KMS-11 (cell line): ENCODE measurements around the gene CEP104.
"Not testable (repeated sequence)": the region's sequence is repeated elsewhere in the genome, so short reads cannot be mapped to it uniquely, and the experiment has no call there.

Source experiments
- H2AFZ ChIP-seq: fragments of 200-600 bp; sonication (generic); 2 replicates; pipeline ENCODE4 v1.6.1; 2016; ENCODE audit warnings: antibody characterized with exemption, mixed run types, low read depth
- H3K27ac ChIP-seq: fragments of 200-600 bp; sonication (generic); 2 replicates; pipeline ENCODE4 v1.6.1; 2016; ENCODE audit warnings: mild to moderate bottlenecking, mixed run types
- H3K27me3 ChIP-seq: fragments of 200-600 bp; sonication (generic); 2 replicates; pipeline ENCODE4 v1.6.1; 2017; ENCODE audit warnings: mild to moderate bottlenecking, low read depth, mixed run types, moderate library complexity; ENCODE audit not compliant: insufficient read depth
- H3K36me3 ChIP-seq: fragments of 200-600 bp; sonication (generic); 2 replicates; pipeline ENCODE4 v1.6.1; 2017; ENCODE audit warnings: mild to moderate bottlenecking, mixed run types; ENCODE audit not compliant: insufficient read depth
- H3K4me1 ChIP-seq: fragments of 200-600 bp; sonication (generic); 2 replicates; pipeline ENCODE4 v1.6.1; 2016; ENCODE audit warnings: mild to moderate bottlenecking, low read depth, mixed run types; ENCODE audit not compliant: poor library complexity, severe bottlenecking
- H3K4me2 ChIP-seq: fragments of 200-600 bp; sonication (generic); 2 replicates; pipeline ENCODE4 v1.7.0; 2016; ENCODE audit warnings: mild to moderate bottlenecking, mixed run types
- H3K4me3 ChIP-seq: fragments of 200-600 bp; sonication (generic); IDR thresholded peaks from 2 replicates; pipeline ENCODE4 v1.6.1; 2017; ENCODE audit warnings: low read depth, low read length, mixed read lengths; ENCODE audit not compliant: insufficient read depth
- H3K79me2 ChIP-seq: fragments of 200-600 bp; sonication (generic); 2 replicates; pipeline ENCODE4 v1.6.1; 2016; ENCODE audit warnings: low read depth, mixed run types; ENCODE audit not compliant: insufficient read depth
- H3K9ac ChIP-seq: fragments of 200-600 bp; sonication (generic); 2 replicates; pipeline ENCODE4 v1.6.1; 2016; ENCODE audit warnings: mild to moderate bottlenecking, mixed run types
- H4K20me1 ChIP-seq: fragments of 200-600 bp; sonication (generic); 2 replicates; pipeline ENCODE4 v1.6.1; 2016; ENCODE audit warnings: mild to moderate bottlenecking, mixed run types; ENCODE audit not compliant: insufficient read depth
- CTCF ChIP-seq: fragments of 200-600 bp; sonication (generic); conservative IDR thresholded peaks from 2 replicates; pipeline ENCODE4 v1.6.1; 2017; ENCODE audit warnings: low read depth, mild to moderate bottlenecking, antibody characterized with exemption, low read length, moderate library complexity, mixed read lengths

CEP104 gene

GRCh38 chr1:3807769-3808168 lies 49.2 kb downstream of the CEP104 start:
- Histone ChIP-seq H3K9ac (no peak overlapping the region), H3K27ac (no peak overlapping the region), H3K4me2 (no peak overlapping the region), H2AFZ (no peak overlapping the region), H3K36me3 (no peaks in the 10 kb centered on the region), H3K27me3 (peaks cover 32% of the 10 kb centered on the region), H4K20me1 (no peaks in the 10 kb centered on the region), H3K79me2 (no peaks in the 10 kb centered on the region), H3K4me3 (no peak overlapping the region), H3K4me1 (no peaks in the 10 kb centered on the region)
- no peak for TF ChIP-seq CTCF

GRCh38 chr1:3805038-3805437 lies 52.0 kb downstream of the CEP104 start:
- no peak overlapping the region for H3K27ac ChIP-seq
- H3K4me3 ChIP-seq, result no peak overlapping the region
- TF ChIP-seq CTCF, result no peak
- no peaks in the 10 kb centered on the region for H4K20me1 ChIP-seq
- no peaks in the 10 kb centered on the region for H3K79me2 ChIP-seq
- H3K36me3 ChIP-seq, result no peaks in the 10 kb centered on the region
- H3K27me3 ChIP-seq, result peaks cover 50% of the 10 kb centered on the region
- no peak overlapping the region for H3K9ac ChIP-seq
- H2AFZ ChIP-seq, result no peak overlapping the region
- H3K4me1 ChIP-seq, result no peaks in the 10 kb centered on the region
- no peak overlapping the region for H3K4me2 ChIP-seq

- H3K36me3 ChIP-seq, H4K20me1 ChIP-seq, H3K27ac ChIP-seq, H3K4me3 ChIP-seq, H3K79me2 ChIP-seq, H3K4me2 ChIP-seq, H3K4me1 ChIP-seq, H3K9ac ChIP-seq, H2AFZ ChIP-seq: not testable (repeated sequence)
- peaks cover 55% of the 10 kb centered on the region for H3K27me3 ChIP-seq
Observed at GRCh38 chr1:3804627-3804944, 52.4 kb downstream of the CEP104 start.

GRCh38 chr1:3803905-3804626 lies 52.9 kb downstream of the CEP104 start:
- no peak overlapping the region for H2AFZ ChIP-seq
- no peak overlapping the region for H3K4me2 ChIP-seq

GRCh38 chr1:3800795-3801194 lies 56.2 kb downstream of the CEP104 start:
- H4K20me1 ChIP-seq, H3K4me1 ChIP-seq, H2AFZ ChIP-seq, H3K9ac ChIP-seq, H3K36me3 ChIP-seq, H3K4me3 ChIP-seq, H3K27ac ChIP-seq, H3K4me2 ChIP-seq, H3K79me2 ChIP-seq: not testable (repeated sequence)
- H3K27me3 ChIP-seq, result peaks cover 57% of the 10 kb centered on the region

More at GRCh38 chr1:3803905-3804626, 52.9 kb downstream of the CEP104 start:
- H3K9ac ChIP-seq, result no peak overlapping the region
- no peak for TF ChIP-seq CTCF
- H3K4me1 ChIP-seq, result no peaks in the 10 kb centered on the region
- no peaks in the 10 kb centered on the region for H3K79me2 ChIP-seq
- no peaks in the 10 kb centered on the region for H3K36me3 ChIP-seq
- H3K27ac ChIP-seq, result no peak overlapping the region
- no peak overlapping the region for H3K4me3 ChIP-seq
- H3K27me3 ChIP-seq, result peaks cover 60% of the 10 kb centered on the region
- no peaks in the 10 kb centered on the region for H4K20me1 ChIP-seq
